Parathyroid adenoma (tissue), 2 donors: ENCODE results near the gene TMEM144.
"Not testable (repeated sequence)": the region's sequence is repeated elsewhere in the genome, so short reads cannot be mapped to it uniquely, and the experiment has no call there.

Experiments used
- H2AFZ ChIP-seq: fragments of 300-600 bp; sonication (generic); one replicate; pipeline ENCODE4 v1.7.0; 2017; ENCODE audit warnings: antibody characterized with exemption, mild to moderate bottlenecking
- H3K27ac ChIP-seq: fragments of 300-600 bp; sonication (generic); one replicate; pipeline ENCODE4 v1.7.0; 2017
- H3K27me3 ChIP-seq: fragments of 300-600 bp; sonication (generic); one replicate; pipeline ENCODE4 v1.7.0; 2017; ENCODE audit warnings: low read length; ENCODE audit not compliant: control insufficient read depth, insufficient read depth
- H3K36me3 ChIP-seq: fragments of 300-600 bp; sonication (generic); one replicate; pipeline ENCODE4 v1.7.0; 2017; ENCODE audit warnings: low read length; ENCODE audit not compliant: control insufficient read depth, insufficient read depth
- H3K4me1 ChIP-seq: fragments of 300-600 bp; sonication (generic); one replicate; pipeline ENCODE4 v1.7.0; 2017; ENCODE audit warnings: control low read depth
- H3K4me2 ChIP-seq: fragments of 300-600 bp; sonication (generic); one replicate; pipeline ENCODE4 v1.7.0; 2017; ENCODE audit warnings: low read length
- H3K4me3 ChIP-seq: fragments of 300-600 bp; sonication (generic); one replicate; pipeline ENCODE4 v1.7.0; 2017; ENCODE audit warnings: low read depth, low read length
- H3K79me2 ChIP-seq: fragments of 300-600 bp; sonication (generic); one replicate; pipeline ENCODE4 v1.7.0; 2017; ENCODE audit warnings: control low read depth
- H3K9ac ChIP-seq: fragments of 300-600 bp; sonication (generic); one replicate; pipeline ENCODE4 v1.7.0; 2017; ENCODE audit warnings: mild to moderate bottlenecking
- H3K9me3 ChIP-seq: fragments of 300-600 bp; sonication (generic); one replicate; pipeline ENCODE4 v1.7.0; 2017; ENCODE audit warnings: low read length; ENCODE audit not compliant: control insufficient read depth
- TF ChIP-seq, protein P1 (sequence below): fragments of 300-600 bp; sonication (generic); IDR thresholded peaks from one replicate; pipeline ENCODE4 v1.7.0; 2017; ENCODE audit warnings: antibody characterized with exemption, mild to moderate bottlenecking
- donor health status: primary hyperparathyroidism.

TMEM144 gene

DNA sequence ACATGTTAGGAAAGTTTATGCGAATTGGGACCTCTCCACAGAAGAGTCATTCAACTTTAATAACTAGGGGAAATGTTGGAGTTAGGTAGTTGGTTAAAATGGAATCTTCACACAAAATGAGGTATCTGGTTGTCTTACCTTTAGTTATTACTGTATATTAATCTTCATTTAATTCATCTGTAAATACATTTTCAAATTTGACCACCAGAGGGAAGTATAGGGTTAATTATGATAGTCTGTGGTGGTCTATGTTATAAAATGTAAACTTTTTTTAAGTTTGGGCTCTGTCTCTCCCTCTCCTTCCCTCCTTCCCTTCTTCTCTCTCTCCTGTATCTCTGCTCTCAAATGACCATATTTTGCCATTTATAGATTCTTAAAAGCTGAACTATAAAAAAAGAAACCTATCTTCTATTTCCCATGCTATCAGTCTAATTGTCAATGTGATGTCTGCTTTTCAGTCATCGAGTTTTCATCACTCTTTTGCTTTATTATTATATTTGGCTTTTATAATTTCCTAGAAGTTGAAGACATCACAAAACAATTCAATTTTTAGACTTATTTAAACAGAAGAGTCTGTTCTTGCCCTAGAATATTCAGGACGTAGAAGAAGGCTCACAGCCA lies 49.8 kb downstream of the TMEM144 start:
- H3K36me3 ChIP-seq: no peaks in the 10 kb centered on the region

DNA sequence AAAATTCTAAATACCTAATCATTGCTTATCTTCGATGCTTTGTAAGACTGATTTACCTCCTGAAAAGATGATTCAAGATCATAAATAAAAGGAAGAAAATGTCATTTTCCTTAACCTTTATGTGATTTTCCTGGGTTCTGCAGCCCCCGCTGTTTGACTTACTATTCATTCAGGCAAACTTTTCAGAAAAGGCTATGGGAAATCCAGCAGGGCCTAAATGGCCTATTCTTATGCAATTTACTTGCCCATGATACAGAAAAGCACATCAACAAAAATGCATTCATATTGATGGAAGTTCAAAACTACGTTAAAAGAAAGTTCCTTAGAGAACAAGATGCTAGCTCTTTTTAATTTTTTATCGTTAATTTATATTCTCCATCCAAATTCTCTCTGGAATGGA lies 51.2 kb downstream of the TMEM144 start:
- Histone ChIP-seq H2AFZ (no peak overlapping the region), H3K27ac (no peak overlapping the region), H3K4me2 (no peak overlapping the region), H3K4me1 (no peaks in the 10 kb centered on the region), H3K27me3 (no peaks in the 10 kb centered on the region), H3K9ac (no peak overlapping the region), H3K36me3 (no peaks in the 10 kb centered on the region), H3K79me2 (no peaks in the 10 kb centered on the region), H3K9me3 (no peaks in the 10 kb centered on the region), H3K4me3 (no peak overlapping the region)
- TF ChIP-seq, protein P1, sequence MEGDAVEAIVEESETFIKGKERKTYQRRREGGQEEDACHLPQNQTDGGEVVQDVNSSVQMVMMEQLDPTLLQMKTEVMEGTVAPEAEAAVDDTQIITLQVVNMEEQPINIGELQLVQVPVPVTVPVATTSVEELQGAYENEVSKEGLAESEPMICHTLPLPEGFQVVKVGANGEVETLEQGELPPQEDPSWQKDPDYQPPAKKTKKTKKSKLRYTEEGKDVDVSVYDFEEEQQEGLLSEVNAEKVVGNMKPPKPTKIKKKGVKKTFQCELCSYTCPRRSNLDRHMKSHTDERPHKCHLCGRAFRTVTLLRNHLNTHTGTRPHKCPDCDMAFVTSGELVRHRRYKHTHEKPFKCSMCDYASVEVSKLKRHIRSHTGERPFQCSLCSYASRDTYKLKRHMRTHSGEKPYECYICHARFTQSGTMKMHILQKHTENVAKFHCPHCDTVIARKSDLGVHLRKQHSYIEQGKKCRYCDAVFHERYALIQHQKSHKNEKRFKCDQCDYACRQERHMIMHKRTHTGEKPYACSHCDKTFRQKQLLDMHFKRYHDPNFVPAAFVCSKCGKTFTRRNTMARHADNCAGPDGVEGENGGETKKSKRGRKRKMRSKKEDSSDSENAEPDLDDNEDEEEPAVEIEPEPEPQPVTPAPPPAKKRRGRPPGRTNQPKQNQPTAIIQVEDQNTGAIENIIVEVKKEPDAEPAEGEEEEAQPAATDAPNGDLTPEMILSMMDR: no peak

More for the DNA sequence above, 49.8 kb downstream of the TMEM144 start:
- no peak overlapping the region for H3K4me3 ChIP-seq
- no peak overlapping the region for H3K27ac ChIP-seq
- no peaks in the 10 kb centered on the region for H3K9me3 ChIP-seq
- no peaks in the 10 kb centered on the region for H3K27me3 ChIP-seq
- no peak overlapping the region for H2AFZ ChIP-seq
- H3K79me2 ChIP-seq: no peaks in the 10 kb centered on the region
- TF ChIP-seq, protein P1: no peak
- no peak overlapping the region for H3K4me2 ChIP-seq
- H3K9ac ChIP-seq: no peak overlapping the region
- no peaks in the 10 kb centered on the region for H3K4me1 ChIP-seq

DNA sequence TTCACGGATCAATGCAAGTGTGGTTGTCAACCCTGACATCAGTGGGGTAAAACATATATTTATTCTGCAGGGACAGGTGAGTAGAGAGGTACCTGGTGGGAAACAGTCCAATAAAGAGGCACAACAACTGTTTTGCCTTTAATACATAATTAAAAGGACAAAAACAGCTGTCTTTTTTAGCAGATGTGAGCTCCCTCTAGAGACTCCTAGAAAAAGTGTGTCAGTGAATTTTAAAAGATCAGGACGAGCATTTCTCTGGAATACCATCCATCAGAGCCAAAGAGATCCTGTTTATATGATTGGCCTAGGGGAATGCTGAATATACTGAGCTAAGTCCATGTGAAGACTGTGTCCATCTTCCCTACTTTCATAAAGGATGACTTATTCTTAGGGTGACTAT lies 58.3 kb downstream of the TMEM144 start:
- TF ChIP-seq, protein P1: no peak
- no peak overlapping the region for H3K27ac ChIP-seq
- no peaks in the 10 kb centered on the region for H3K9me3 ChIP-seq
- H3K9ac ChIP-seq: no peak overlapping the region
- H3K36me3 ChIP-seq: no peaks in the 10 kb centered on the region
- no peak overlapping the region for H2AFZ ChIP-seq
- H3K4me1 ChIP-seq: no peaks in the 10 kb centered on the region
- no peak overlapping the region for H3K4me2 ChIP-seq
- no peaks in the 10 kb centered on the region for H3K27me3 ChIP-seq
- H3K4me3 ChIP-seq: no peak overlapping the region
- H3K79me2 ChIP-seq: no peaks in the 10 kb centered on the region

DNA sequence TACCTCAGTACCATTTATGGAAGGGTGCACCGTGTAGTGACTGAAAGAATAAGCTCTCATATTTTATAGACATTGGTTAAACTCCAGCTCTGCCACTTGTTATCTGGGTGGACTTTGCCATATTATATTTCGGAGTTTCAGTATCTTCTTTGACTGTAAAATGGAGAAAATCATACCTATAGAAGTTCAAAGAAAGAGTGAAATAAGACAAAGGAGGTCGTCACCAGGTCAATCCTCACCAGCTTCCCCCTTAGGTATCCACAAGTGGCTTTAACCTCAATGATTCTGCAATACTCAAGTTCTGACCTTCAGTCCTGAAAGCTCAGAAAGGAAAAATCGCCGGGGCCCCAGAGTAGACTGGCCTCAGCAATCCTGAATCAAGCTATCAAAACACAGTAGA lies 64.3 kb downstream of the TMEM144 start:
- no peak overlapping the region for H2AFZ ChIP-seq
- TF ChIP-seq, protein P1: no peak
- no peak overlapping the region for H3K9ac ChIP-seq
- H3K36me3 ChIP-seq: no peaks in the 10 kb centered on the region
- no peak overlapping the region for H3K4me3 ChIP-seq
- H3K4me1 ChIP-seq: no peaks in the 10 kb centered on the region
- no peaks in the 10 kb centered on the region for H3K27me3 ChIP-seq
- H3K27ac ChIP-seq: no peak overlapping the region
- H3K4me2 ChIP-seq: no peak overlapping the region
- H3K79me2 ChIP-seq: no peaks in the 10 kb centered on the region
- no peaks in the 10 kb centered on the region for H3K9me3 ChIP-seq

DNA sequence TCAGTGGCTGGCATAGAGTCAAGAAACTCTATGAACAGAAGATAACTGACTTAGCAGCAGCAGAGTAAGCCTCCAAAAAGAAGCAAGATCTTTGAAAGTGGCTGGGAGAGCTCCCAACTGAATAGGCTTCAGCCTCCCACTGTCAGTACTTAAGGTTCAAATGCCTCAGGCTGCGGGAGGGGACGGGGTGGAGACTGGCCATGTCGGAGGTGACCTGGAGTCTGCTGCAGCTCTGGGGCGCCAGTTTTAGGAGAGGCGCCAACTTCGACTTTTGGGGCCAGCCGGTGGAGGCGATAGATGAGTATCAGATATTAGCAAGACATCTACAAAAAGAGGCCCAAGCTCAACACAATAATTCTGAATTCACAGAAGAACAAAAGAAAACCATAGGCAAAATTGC lies 67.3 kb downstream of the TMEM144 start:
- Histone ChIP-seq H3K36me3 (no peaks in the 10 kb centered on the region), H3K27ac (no peak overlapping the region), H3K4me2 (no peak overlapping the region), H3K79me2 (no peaks in the 10 kb centered on the region), H3K9ac (no peak overlapping the region), H3K27me3 (no peaks in the 10 kb centered on the region), H3K4me3 (no peak overlapping the region), H3K4me1 (no peaks in the 10 kb centered on the region), H3K9me3 (no peaks in the 10 kb centered on the region), H2AFZ (no peak overlapping the region)
- TF ChIP-seq, protein P1: no peak

DNA sequence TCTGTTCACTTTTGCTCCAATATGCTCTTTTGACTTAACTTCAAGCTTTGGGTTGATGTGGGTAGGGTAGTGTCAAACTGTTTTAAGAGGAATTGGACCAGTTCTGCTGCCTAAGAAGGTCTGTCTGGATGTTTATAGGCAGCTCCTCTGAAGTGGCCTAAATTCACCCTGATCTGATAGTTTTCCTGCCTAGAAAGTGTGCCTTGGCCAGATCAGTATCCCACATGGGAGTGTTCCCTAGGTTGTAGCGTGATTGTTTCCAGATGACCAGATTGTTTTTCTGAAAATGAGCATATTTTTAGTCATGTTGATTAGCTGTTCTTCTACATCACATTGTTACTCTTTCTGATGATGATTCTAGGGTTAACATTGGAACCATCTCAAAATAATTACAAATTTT lies 68.8 kb downstream of the TMEM144 start:
- H3K4me1 ChIP-seq, H3K4me3 ChIP-seq, H3K9me3 ChIP-seq, H3K27ac ChIP-seq, H3K9ac ChIP-seq, H2AFZ ChIP-seq, H3K4me2 ChIP-seq, H3K27me3 ChIP-seq, H3K79me2 ChIP-seq, H3K36me3 ChIP-seq: not testable (repeated sequence)
